GM10248 (cell line): ENCODE data around the gene ARMH3.

Experiments
- CTCF ChIA-PET: fragments of 300-600 bp; sonication (Branson Sonifier 250); formaldehyde crosslinking; extraction: SDS; loops from one replicate; lab custom pipeline; 2021; ENCODE audit warnings: antibody characterized with exemption; lab: Yijun Ruan, JAX
- POLR2A ChIA-PET: fragments of 350-650 bp; sonication (Branson Sonifier 250); formaldehyde crosslinking; extraction: SDS; loops from one replicate; lab custom pipeline; 2020; ENCODE audit warnings: antibody characterized with exemption; lab: Yijun Ruan, JAX
- DNase-seq: peaks from one replicate; pipeline ENCODE4 v3.0.0; 2012; ENCODE audit errors: extremely low spot score
- TF ChIP-seq, protein P1 (sequence below): IDR thresholded peaks from 2 replicates; pipeline ENCODE4 v1.5.1; 2012; ENCODE audit warnings: mild to moderate bottlenecking, low read depth; ENCODE audit errors: extremely low read depth, missing control alignments, control extremely low read depth

The ARMH3 gene

DNA sequence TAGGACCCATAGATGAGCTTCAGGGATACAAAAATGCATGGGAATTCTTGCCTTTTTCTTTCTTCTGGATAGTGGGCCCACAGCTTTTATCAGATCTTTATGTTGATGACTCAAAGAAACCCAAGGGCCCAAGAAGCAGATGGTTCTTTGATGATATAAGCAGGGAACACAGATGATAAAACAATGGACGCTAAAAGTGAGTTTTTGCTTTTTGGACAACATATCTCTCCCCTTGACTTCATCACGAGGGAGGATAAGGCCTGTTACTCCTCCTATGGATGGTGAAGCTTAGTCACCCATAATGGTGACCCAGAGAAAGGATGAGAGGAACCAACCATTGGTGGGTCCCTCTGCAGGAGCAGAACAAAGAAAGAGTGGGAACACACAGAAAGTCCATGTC lies 231.2 kb downstream of the ARMH3 start:
- TF ChIP-seq, protein P1, sequence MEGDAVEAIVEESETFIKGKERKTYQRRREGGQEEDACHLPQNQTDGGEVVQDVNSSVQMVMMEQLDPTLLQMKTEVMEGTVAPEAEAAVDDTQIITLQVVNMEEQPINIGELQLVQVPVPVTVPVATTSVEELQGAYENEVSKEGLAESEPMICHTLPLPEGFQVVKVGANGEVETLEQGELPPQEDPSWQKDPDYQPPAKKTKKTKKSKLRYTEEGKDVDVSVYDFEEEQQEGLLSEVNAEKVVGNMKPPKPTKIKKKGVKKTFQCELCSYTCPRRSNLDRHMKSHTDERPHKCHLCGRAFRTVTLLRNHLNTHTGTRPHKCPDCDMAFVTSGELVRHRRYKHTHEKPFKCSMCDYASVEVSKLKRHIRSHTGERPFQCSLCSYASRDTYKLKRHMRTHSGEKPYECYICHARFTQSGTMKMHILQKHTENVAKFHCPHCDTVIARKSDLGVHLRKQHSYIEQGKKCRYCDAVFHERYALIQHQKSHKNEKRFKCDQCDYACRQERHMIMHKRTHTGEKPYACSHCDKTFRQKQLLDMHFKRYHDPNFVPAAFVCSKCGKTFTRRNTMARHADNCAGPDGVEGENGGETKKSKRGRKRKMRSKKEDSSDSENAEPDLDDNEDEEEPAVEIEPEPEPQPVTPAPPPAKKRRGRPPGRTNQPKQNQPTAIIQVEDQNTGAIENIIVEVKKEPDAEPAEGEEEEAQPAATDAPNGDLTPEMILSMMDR, result no peak
- DNase-seq, result no peak
- ChIA-PET CTCF (interaction anchor here (0.9 to 10.7 kb wide), 2 partner anchors 11 to 16 kb away, joined by 4 to 66 read pairs; no protein-coding TSS in a partner anchor), POLR2A (no interaction called here)

DNA sequence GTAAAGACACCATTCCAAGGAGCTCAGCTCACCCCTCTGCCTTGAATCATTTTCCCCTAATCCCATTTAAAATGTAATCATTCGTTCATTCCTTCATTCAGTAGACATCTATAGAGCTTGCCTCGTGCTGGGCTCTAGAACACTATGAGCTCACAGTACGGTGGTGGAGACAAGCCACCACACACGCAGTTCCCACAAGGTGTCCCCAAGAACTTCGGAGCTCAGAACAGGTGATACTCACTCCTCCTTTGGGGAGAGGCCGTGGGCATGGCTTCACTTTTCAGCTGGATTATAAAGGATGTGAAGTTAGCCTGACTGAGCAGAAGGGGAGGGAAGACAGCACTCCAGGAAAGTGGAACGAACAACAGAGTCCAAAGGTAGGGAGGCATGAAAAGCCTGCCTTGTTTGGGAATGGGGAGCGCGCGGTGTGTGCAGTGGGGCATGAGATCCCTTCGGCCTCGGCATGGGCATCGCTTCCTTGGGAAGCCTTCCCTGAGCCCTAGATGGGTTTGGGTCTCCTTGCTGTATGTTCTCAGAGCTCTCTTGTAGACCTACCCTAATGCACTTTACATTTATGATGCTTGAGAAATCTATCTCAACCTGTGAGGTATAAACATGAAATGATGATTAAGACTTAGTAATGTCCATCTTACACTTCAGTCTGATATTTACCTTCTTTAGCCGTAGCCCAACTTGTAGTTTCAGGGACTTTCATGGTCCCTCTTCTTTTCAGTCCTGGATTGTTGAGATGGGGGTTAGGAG lies 236.9 kb downstream of the ARMH3 start:
- ChIA-PET POLR2A (interaction anchor here (0.6 to 2.0 kb wide), 5 partner anchors 8 to 295 kb away, joined by 3 to 5 read pairs (median 4); no protein-coding TSS in a partner anchor), CTCF (interaction anchor here (1.0 to 10.7 kb wide), 11 partner anchors 8 to 300 kb away, joined by 3 to 66 read pairs (median 5); no protein-coding TSS in a partner anchor)
- DNase-seq, result no peak
- TF ChIP-seq, protein P1, result no peak

DNA sequence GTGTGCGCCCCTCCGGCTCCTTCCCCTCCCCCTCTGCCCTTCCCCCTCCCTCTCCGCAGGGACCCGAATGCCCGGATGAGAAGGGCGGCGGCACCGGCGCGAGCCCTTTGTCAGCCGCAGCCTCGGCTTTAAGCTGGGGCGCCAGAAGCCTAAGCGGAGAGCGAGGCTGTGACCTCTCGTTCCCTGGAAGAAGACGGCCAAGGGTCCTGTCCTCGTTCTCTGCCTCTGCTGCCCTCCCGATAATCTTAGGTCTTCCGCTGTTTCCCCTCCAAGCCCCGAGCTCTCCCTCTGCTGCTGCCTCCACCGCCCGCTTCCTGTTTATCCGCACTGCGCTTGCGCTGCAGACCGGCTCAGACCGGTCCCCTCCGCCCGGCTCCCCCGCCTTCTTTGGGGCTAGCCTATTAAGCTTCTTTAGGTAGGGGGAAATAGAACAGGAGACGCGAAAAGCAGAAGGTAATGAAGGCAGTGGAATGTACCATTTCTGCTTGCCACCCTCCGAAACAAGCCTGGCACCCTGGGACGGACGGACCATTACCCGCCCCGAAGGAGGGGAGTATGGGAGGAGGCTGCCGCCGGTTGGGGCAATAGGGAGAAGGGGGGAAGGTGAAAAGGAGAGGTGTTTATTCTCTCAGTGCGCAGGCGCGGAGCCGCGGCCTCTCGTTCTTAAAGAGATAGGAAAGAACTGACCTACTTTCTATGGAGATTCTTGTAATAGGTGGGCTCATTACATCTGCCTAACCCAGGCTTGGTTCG lies 237.7 kb downstream of the ARMH3 start, which contains the start of gene OGA:
Gene OGA (minus strand): TSS at position 326 of the 753 bp plus-strand sequence. CDS start 422 bp downstream, outside the sequence.
- POLR2A ChIA-PET, result interaction anchor here (0.7 to 2.0 kb wide), 6 partner anchors 8 to 297 kb away, joined by 3 to 5 read pairs (median 3); no protein-coding TSS in a partner anchor
- CTCF ChIA-PET, result interaction anchor here (1.0 to 10.7 kb wide), 11 partner anchors 9 to 301 kb away, joined by 3 to 66 read pairs (median 5); no protein-coding TSS in a partner anchor
- peak; percentile 94 for DNase-seq
- TF ChIP-seq, protein P1, result no peak

DNA sequence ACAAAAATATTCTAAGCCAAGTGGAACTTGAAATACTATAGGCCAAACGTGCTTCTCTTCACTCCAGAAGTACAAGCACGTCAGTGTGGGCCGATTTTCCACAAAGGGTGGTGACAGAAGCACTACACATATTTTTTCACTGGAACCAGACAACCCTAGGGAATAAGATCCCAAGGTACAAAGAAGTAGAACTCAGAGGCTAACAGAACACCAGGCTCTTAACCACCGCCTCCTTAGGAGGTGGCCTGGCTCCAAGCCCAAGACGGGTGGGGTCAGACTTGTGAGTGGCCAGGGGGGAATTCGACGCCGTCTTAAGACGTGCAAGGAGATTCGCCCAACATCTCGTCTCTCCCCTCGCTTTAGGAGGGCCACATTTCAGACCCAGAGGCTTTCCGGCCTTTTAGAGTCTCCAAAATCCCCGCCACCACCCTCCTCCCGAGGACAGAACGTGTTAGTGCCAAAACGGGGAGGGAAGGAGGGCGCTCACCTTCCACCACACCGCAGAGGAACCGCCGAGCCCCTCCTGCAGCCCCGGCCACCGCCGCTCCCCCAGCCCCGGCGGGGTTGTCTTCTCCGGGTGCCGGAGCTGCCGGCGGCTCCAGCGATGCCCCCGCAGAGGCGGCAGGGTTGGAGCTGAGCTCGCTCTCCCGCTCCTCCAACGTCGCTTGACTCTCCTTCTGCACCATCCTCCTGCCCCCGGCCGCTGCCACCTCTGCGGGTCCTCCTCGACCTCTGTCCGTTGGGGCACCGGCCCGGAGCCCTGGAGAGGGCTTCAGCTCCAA lies 238.4 kb downstream of the ARMH3 start:
- DNase-seq, result peak; percentile 32
- CTCF ChIA-PET, result interaction anchor here (0.9 to 10.7 kb wide), 11 partner anchors 9 to 302 kb away, joined by 3 to 66 read pairs (median 5); no protein-coding TSS in a partner anchor
- TF ChIP-seq, protein P1, result no peak
- POLR2A ChIA-PET, result interaction anchor here (0.7 to 2.0 kb wide), 6 partner anchors 9 to 297 kb away, joined by 3 to 5 read pairs (median 3); no protein-coding TSS in a partner anchor

DNA sequence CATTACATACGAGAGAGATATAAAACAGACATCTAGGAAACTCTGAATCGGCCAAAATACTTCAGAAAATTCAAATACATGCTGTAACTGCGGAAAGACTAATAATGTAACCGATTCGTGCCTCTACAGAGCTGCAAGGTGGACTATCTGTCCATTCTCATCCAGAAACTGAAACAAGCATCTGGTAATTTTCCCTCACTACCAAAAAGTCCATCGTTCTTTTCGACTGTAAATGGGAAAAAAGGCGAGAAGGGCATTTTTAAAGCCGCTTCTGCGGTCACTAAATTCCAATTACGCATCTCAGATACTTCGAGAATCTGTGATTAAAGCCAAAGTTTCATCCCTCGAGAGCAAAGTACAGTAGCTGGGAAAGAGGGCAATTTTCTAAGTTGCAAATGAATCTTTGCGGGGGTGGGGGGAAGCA lies 239.0 kb downstream of the ARMH3 start:
- POLR2A ChIA-PET, result no interaction called here

More for the DNA sequence above, 239.0 kb downstream of the ARMH3 start:
- DNase-seq, result peak; percentile 48
- TF ChIP-seq, protein P1, result no peak
- CTCF ChIA-PET, result interaction anchor here (0.9 to 2.8 kb wide), 3 partner anchors 24 to 256 kb away, joined by 3 to 17 read pairs (median 5); no protein-coding TSS in a partner anchor
